H1 (cell line): ENCODE measurements around the gene THAP12. TPM values are rescaled to one million over a fixed set of nuclear protein-coding genes. Genes with fewer than 3 reads are reported as not detected.
A peak's percentile ranks its signal among the peaks of the same experiment; 100 is the strongest.

Source experiments
- CTCF ChIA-PET: fragments of 300-600 bp; sonication (Branson Sonifier 250); formaldehyde crosslinking; loops from one replicate; lab custom pipeline; 2021; ENCODE audit not compliant: partially characterized antibody; lab: Charles Lee
- POLR2A ChIA-PET: fragments of 300-600 bp; sonication (Branson Sonifier 250); formaldehyde crosslinking; loops from one replicate; lab custom pipeline; 2021; ENCODE audit warnings: inconsistent platforms; ENCODE audit not compliant: partially characterized antibody; lab: Charles Lee
- DNase-seq, 2 experiments: peaks; one replicate each; pipeline versions ENCODE4 v3.0.0 to v3.0.0-alpha.2; 2010 to 2022; ENCODE audit warnings: low spot score in 2 of 2, low read depth in 1 of 2, mixed read lengths in 1 of 2
- FAIRE-seq: peaks from 2 replicates; lab custom pipeline; 2011; peaks lifted over from hg19 to GRCh38; lab: Jason Lieb, UNC
- H2AFZ ChIP-seq: 2 replicates; pipeline ENCODE4 v1.8.1; 2012; ENCODE audit warnings: low read length, inconsistent platforms
- H2AK5ac ChIP-seq: 2 replicates; pipeline ENCODE4 v1.6.1; 2013; ENCODE audit warnings: low read depth, low read length
- H2BK120ac ChIP-seq: replicated peaks from 2 replicates; pipeline ENCODE3; 2013; ENCODE audit warnings: low read depth, low read length, inconsistent platforms
- H2BK12ac ChIP-seq: 2 replicates; pipeline ENCODE4 v1.6.1; 2013; ENCODE audit warnings: low read depth, low read length
- H2BK15ac ChIP-seq: 2 replicates; pipeline ENCODE4 v1.6.1; 2013; ENCODE audit warnings: low read length
- H2BK20ac ChIP-seq: 2 replicates; pipeline ENCODE4 v1.6.1; 2013; ENCODE audit warnings: low read length
- H2BK5ac ChIP-seq: 2 replicates; pipeline ENCODE4 v1.6.1; 2013; ENCODE audit warnings: low read depth, low read length
- H3K14ac ChIP-seq: 2 replicates; pipeline ENCODE4 v1.6.1; 2013; ENCODE audit warnings: inconsistent platforms; ENCODE audit not compliant: insufficient read length
- H3K18ac ChIP-seq: 2 replicates; pipeline ENCODE4 v1.6.1; 2013; ENCODE audit warnings: low read length; ENCODE audit errors: extremely low read depth
- H3K23ac ChIP-seq: 2 replicates; pipeline ENCODE4 v1.6.1; 2013; ENCODE audit warnings: inconsistent platforms; ENCODE audit not compliant: insufficient read length
- H3K23me2 ChIP-seq: 2 replicates; pipeline ENCODE4 v1.6.1; 2013; ENCODE audit warnings: low read depth, low read length
- H3K27ac ChIP-seq: 2 replicates; pipeline ENCODE4 v1.6.1; 2011; ENCODE audit warnings: low read depth, low read length, inconsistent platforms
- H3K27me3 ChIP-seq, 4 experiments: replicated peaks in 1 of 4; 1 replicate in 1 of 4; 2 replicates in 3 of 4; pipeline versions ENCODE4 v1.6.1 to v1.8.1; 2011 to 2013; ENCODE audit warnings: low read length in 3 of 4, mild to moderate bottlenecking in 3 of 4, inconsistent platforms in 2 of 4, mixed read lengths in 2 of 4, moderate library complexity in 1 of 4; ENCODE audit not compliant: control insufficient read depth in 3 of 4, insufficient read depth in 3 of 4; ENCODE audit errors: extremely low read depth in 1 of 4
- H3K36me3 ChIP-seq, 4 experiments: 2 replicates each; pipeline versions ENCODE4 v1.6.1 to v1.8.1; 2011 to 2013; ENCODE audit warnings: mild to moderate bottlenecking in 4 of 4, low read length in 3 of 4, moderate library complexity in 2 of 4, control low read depth in 1 of 4, inconsistent platforms in 1 of 4; ENCODE audit not compliant: insufficient read depth in 4 of 4, control insufficient read depth in 2 of 4
- H3K4ac ChIP-seq: replicated peaks from 2 replicates; pipeline ENCODE3; 2013; ENCODE audit warnings: low read length, low read depth, mixed read lengths, inconsistent platforms; ENCODE audit not compliant: insufficient read length
- H3K4me1 ChIP-seq, 4 experiments: replicated peaks in 1 of 4; 1 replicate in 1 of 4; 2 replicates in 3 of 4; pipeline versions ENCODE4 v1.6.1 to v1.8.1; 2011 to 2013; ENCODE audit warnings: low read length in 3 of 4, inconsistent platforms in 2 of 4, mixed read lengths in 1 of 4; ENCODE audit not compliant: insufficient read depth in 4 of 4, control insufficient read depth in 3 of 4
- H3K4me2 ChIP-seq, 2 experiments: 2 replicates each; pipeline versions ENCODE4 v1.6.1 to v1.8.1; 2011 to 2013; ENCODE audit warnings: low read depth in 2 of 2, low read length in 2 of 2, control low read depth in 1 of 2, inconsistent platforms in 1 of 2, mild to moderate bottlenecking in 1 of 2; ENCODE audit not compliant: insufficient read depth in 1 of 2
- H3K4me3 ChIP-seq, 4 experiments: fragments of 200-600, 300-600 bp in 1 of 4; sonication (generic), shearing (Covaris generic), sonication (Bioruptor Twin) in 1 of 4; 2 replicates each; pipeline versions ENCODE4 v1.5.1 to v1.8.1; 2011 to 2016; ENCODE audit warnings: low read length in 4 of 4, low read depth in 3 of 4, control low read depth in 2 of 4, inconsistent platforms in 2 of 4, mild to moderate bottlenecking in 2 of 4, mixed read lengths in 1 of 4, moderate library complexity in 1 of 4; ENCODE audit not compliant: insufficient read depth in 2 of 4; ENCODE audit errors: extremely low read depth in 1 of 4
- H3K56ac ChIP-seq: replicated peaks from 2 replicates; pipeline ENCODE3; 2013; ENCODE audit warnings: low read depth, mild to moderate bottlenecking, mixed read lengths, low read length, inconsistent platforms; ENCODE audit not compliant: insufficient read length
- H3K79me1 ChIP-seq: 2 replicates; pipeline ENCODE4 v1.6.1; 2013; ENCODE audit warnings: low read depth, low read length, control low read depth
- H3K79me2 ChIP-seq, 2 experiments: 2 replicates each; pipeline versions ENCODE4 v1.6.1 to v1.8.1; 2012 to 2013; ENCODE audit warnings: low read length in 2 of 2, mild to moderate bottlenecking in 2 of 2, inconsistent platforms in 1 of 2; ENCODE audit not compliant: insufficient read depth in 2 of 2, control insufficient read depth in 1 of 2
- H3K9ac ChIP-seq, 4 experiments: replicated peaks in 1 of 4; 1 replicate in 1 of 4; 2 replicates in 3 of 4; pipeline versions ENCODE4 v1.6.1 to v1.8.1; 2011 to 2013; ENCODE audit warnings: low read depth in 3 of 4, low read length in 3 of 4, control low read depth in 2 of 4, mild to moderate bottlenecking in 2 of 4, moderate library complexity in 2 of 4, inconsistent platforms in 1 of 4; ENCODE audit errors: extremely low read depth in 1 of 4
- H3K9me3 ChIP-seq, 2 experiments: 2 replicates each; pipeline versions ENCODE4 v1.6.1 to v1.8.1; 2012 to 2013; ENCODE audit warnings: mild to moderate bottlenecking in 2 of 2, moderate library complexity in 2 of 2, control low read depth in 1 of 2, inconsistent platforms in 1 of 2, low read depth in 1 of 2, low read length in 1 of 2, mixed read lengths in 1 of 2; ENCODE audit not compliant: insufficient read depth in 2 of 2
- H4K20me1 ChIP-seq, 2 experiments: replicated peaks in 1 of 2; 2 replicates each; pipeline versions ENCODE3 to v1.8.1; 2011 to 2013; ENCODE audit warnings: inconsistent platforms in 2 of 2, low read length in 2 of 2, mild to moderate bottlenecking in 1 of 2; ENCODE audit not compliant: insufficient read depth in 2 of 2, control insufficient read depth in 1 of 2
- H4K5ac ChIP-seq: 2 replicates; pipeline ENCODE4 v1.6.1; 2013; ENCODE audit warnings: low read length, low read depth, mixed read lengths, inconsistent platforms; ENCODE audit not compliant: insufficient read length
- H4K8ac ChIP-seq: 2 replicates; pipeline ENCODE4 v1.8.0; 2013; ENCODE audit warnings: mild to moderate bottlenecking, moderate library complexity, low read length, inconsistent platforms; ENCODE audit not compliant: insufficient read depth; ENCODE audit errors: extremely low read depth
- H4K91ac ChIP-seq: replicated peaks from 2 replicates; pipeline ENCODE3; 2013; ENCODE audit warnings: low read length, mixed read lengths, inconsistent platforms; ENCODE audit not compliant: insufficient read length
- BACH1 ChIP-seq: IDR thresholded peaks from 2 replicates; pipeline ENCODE4 v1.6.1; 2012; ENCODE audit warnings: low read length, improper control_type of control experiment
- BRCA1 ChIP-seq: IDR thresholded peaks from 2 replicates; pipeline ENCODE4 v1.6.1; 2012; ENCODE audit warnings: low read depth, low read length, improper control_type of control experiment
- CEBPB ChIP-seq: IDR thresholded peaks from 2 replicates; pipeline ENCODE4 v1.6.1; 2012; ENCODE audit warnings: low read depth, low read length
- CTBP2 ChIP-seq: IDR thresholded peaks from 2 replicates; pipeline ENCODE4 v1.7.0; 2011; ENCODE audit warnings: borderline replicate concordance, mild to moderate bottlenecking, moderate library complexity, mixed read lengths, low read length; ENCODE audit not compliant: insufficient read depth, insufficient read length
- GABPA ChIP-seq: IDR thresholded peaks from 2 replicates; pipeline ENCODE4 v1.6.1; 2011; ENCODE audit warnings: mild to moderate bottlenecking, low read length, moderate library complexity, borderline replicate concordance; ENCODE audit not compliant: insufficient read depth
- GTF2F1 ChIP-seq: IDR thresholded peaks from 2 replicates; pipeline ENCODE4 v1.6.1; 2012; ENCODE audit warnings: low read depth, low read length, improper control_type of control experiment, borderline replicate concordance
- KDM1A ChIP-seq: fragments of 200-600, 300-600 bp; sonication (generic); IDR thresholded peaks from 2 replicates; pipeline ENCODE4 v1.7.1; 2016; ENCODE audit warnings: mild to moderate bottlenecking, low read length, borderline replicate concordance
- KDM4A ChIP-seq: IDR thresholded peaks from one replicate; pipeline ENCODE4 v1.7.1; 2012; ENCODE audit warnings: low read depth, mild to moderate bottlenecking, moderate library complexity, low read length, inconsistent platforms; ENCODE audit not compliant: severe bottlenecking
- SIX5 ChIP-seq: IDR thresholded peaks from 2 replicates; pipeline ENCODE4 v1.6.1; 2011; ENCODE audit warnings: mild to moderate bottlenecking, low read depth, low read length
- TAF7 ChIP-seq: optimal IDR thresholded peaks from 2 replicates; pipeline ENCODE3; 2011; ENCODE audit warnings: low read depth, mild to moderate bottlenecking, inconsistent platforms, low read length, moderate library complexity, borderline replicate concordance
- WGBS, 2 experiments: shearing (Covaris generic) in 1 of 2; methylation state at CpG; one replicate each; pipeline versions ENCODE4 v1.1.6 to v1.1.7; 2013 to 2015; ENCODE audit warnings: low lambda C conversion rate in 2 of 2, mixed read lengths in 2 of 2, inconsistent platforms in 1 of 2, low coverage in 1 of 2, missing lambda C conversion rate in 1 of 2; ENCODE audit not compliant: insufficient replicate concordance in 2 of 2, insufficient coverage in 1 of 2, insufficient read length in 1 of 2; ENCODE audit errors: extremely low coverage in 1 of 2, missing lambda C conversion rate in 1 of 2; 5-methylcytosine and 5-hydroxymethylcytosine counted together
- polyA plus RNA-seq, 7 experiments: library from polyadenylated mRNA; depleted of rRNA in 3 of 7; stranded (reverse) in 5 of 7; unstranded in 2 of 7; fragments of >200 nt in 5 of 7; fragments of 200-250 nt in 2 of 7; gene quantifications; 1 replicate in 5 of 7; 2 replicates in 1 of 7; 4 replicates in 1 of 7; pipeline versions ENCODE4 v1.2.1 to v1.2.3, GENCODE V29; 2011 to 2013; ENCODE audit warnings: missing spikeins in 2 of 7, mixed read lengths in 2 of 7
- total RNA-seq: library from RNA; stranded (reverse); fragmentation: NEBNext Ultra II Directional; extraction: Animal tissue kit (Norgen Biotek cat#: 25700); gene quantifications from 2 replicates; pipeline ENCODE4 v1.2.1, GENCODE V29; 2021
- TF ChIP-seq, protein P1 (sequence below): IDR thresholded peaks from 2 replicates; pipeline ENCODE4 v1.6.1; 2012; ENCODE audit warnings: inconsistent platforms
- TF ChIP-seq, protein P2 (sequence below): IDR thresholded peaks from 2 replicates; pipeline ENCODE4 v1.6.1; 2012; ENCODE audit warnings: low read length, inconsistent platforms

The THAP12 gene
- total and polyA plus RNA-seq, 2 of the 8 experiments (the other 6 are each of a cell fraction or from before 2014, with no cell fraction given), result 12.0 to 39.9 TPM

DNA sequence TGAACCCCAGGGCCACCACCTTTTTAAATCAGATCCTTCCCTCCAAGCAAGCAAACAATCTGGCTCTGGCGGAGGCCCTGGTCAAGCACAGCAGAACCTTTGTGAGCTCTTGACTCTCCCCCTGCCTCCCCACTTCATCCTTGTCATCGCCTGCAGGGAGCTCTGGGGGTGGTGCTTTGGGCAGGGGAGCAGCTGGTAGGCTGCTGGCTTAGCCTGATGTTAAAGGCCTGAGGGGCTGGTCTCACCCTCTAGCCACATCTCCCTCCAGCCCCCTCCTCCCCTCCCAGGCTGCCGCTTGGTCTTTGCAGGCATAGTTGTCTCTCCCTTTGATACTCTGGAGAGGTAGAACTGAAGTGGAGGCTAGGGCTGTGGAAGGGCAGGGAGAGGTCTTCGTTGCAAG lies 50.9 kb downstream of the THAP12 start:
- H3K36me3 ChIP-seq, result no peaks in the 10 kb centered on the region
- peaks cover 0 to 11% (median 3%) of the 10 kb centered on the region in 4 experiments; a peak in 4 of 7 replicates for H3K4me1 ChIP-seq
- H4K20me1 ChIP-seq, result no peaks in the 10 kb centered on the region
- WGBS, 2 experiments, result 74% methylated on average over 4 of the region's 4 CpGs; no CpG with 5 or more reads in 1 of the 2 experiments
- no peak overlapping the region for H3K14ac ChIP-seq
- no peak overlapping the region for H2BK15ac ChIP-seq
- H3K23ac ChIP-seq, result no peak overlapping the region
- no peak overlapping the region; the same call in 1 of the 2 replicates for H4K8ac ChIP-seq
- H2AK5ac ChIP-seq, result no peak overlapping the region
- no peaks in the 10 kb centered on the region for H3K23me2 ChIP-seq
- POLR2A ChIA-PET, result no interaction called here
- H2BK120ac ChIP-seq, result no peak overlapping the region
- no peak overlapping the region for H3K4me3 ChIP-seq
- H4K5ac ChIP-seq, result peak overlapping the region; percentile 37
- H3K18ac ChIP-seq, result no peak overlapping the region
- H2BK20ac ChIP-seq, result no peak overlapping the region
- H4K91ac ChIP-seq, result no peak overlapping the region
- FAIRE-seq, result no peak
- H3K79me2 ChIP-seq, result no peaks in the 10 kb centered on the region
- CTCF ChIA-PET, result interaction anchor here (0.8 to 18.7 kb wide), 6 partner anchors 9 to 269 kb away, joined by 3 to 252 read pairs (median 3); partner anchors contain the start of gene WNT11
- no peak overlapping the region; a peak in 1 of 4 replicates for H3K4me2 ChIP-seq
- no peaks in the 10 kb centered on the region; the same call in 1 of the 2 replicates for H3K79me1 ChIP-seq
- H3K4ac ChIP-seq, result no peak overlapping the region
- H3K27me3 ChIP-seq, result 0 out of 7 replicates have a peak, but pooled peaks cover 0 to 3% (median 0%) of the 10 kb centered on the region in 4 experiments
- H3K9ac ChIP-seq, result no peak overlapping the region
- peak in 1 of 2 experiments; percentile 47 for DNase-seq
- no peak overlapping the region for H2BK5ac ChIP-seq
- no peak overlapping the region for H3K27ac ChIP-seq
- H3K56ac ChIP-seq, result no peak overlapping the region
- H3K9me3 ChIP-seq, result peaks cover 10 to 12% of the 10 kb centered on the region in 2 experiments
- no peak overlapping the region for H2BK12ac ChIP-seq
- no peak overlapping the region for H2AFZ ChIP-seq
- no peak for TF ChIP-seq GTF2F1
- TF ChIP-seq, protein P1, sequence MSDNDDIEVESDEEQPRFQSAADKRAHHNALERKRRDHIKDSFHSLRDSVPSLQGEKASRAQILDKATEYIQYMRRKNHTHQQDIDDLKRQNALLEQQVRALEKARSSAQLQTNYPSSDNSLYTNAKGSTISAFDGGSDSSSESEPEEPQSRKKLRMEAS, result no peak
- TF ChIP-seq, protein P2, sequence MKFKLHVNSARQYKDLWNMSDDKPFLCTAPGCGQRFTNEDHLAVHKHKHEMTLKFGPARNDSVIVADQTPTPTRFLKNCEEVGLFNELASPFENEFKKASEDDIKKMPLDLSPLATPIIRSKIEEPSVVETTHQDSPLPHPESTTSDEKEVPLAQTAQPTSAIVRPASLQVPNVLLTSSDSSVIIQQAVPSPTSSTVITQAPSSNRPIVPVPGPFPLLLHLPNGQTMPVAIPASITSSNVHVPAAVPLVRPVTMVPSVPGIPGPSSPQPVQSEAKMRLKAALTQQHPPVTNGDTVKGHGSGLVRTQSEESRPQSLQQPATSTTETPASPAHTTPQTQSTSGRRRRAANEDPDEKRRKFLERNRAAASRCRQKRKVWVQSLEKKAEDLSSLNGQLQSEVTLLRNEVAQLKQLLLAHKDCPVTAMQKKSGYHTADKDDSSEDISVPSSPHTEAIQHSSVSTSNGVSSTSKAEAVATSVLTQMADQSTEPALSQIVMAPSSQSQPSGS, result no peak
- TF ChIP-seq TAF7, result no peak
- no peak for TF ChIP-seq SIX5
- TF ChIP-seq GABPA, result no peak
- no peak for TF ChIP-seq BRCA1
- TF ChIP-seq KDM1A, result no peak
- no peak for TF ChIP-seq CEBPB
- TF ChIP-seq KDM4A, result no peak
- no peak for TF ChIP-seq CTBP2
- no peak for TF ChIP-seq BACH1
